Cardiac fibroblast (primary cell): ENCODE results near the gene PRCC.

ENCODE experiments used
- DNase-seq, 2 donors: peaks; one replicate each; pipeline versions ENCODE4 v3.0.0 to v3.0.0-alpha.2; 2010; ENCODE audit warnings: low read depth in 2 of 2
- H3K4me3 ChIP-seq, 2 donors: replicated peaks in 1 of 2; 1 replicate in 1 of 2; 2 replicates in 1 of 2; pipeline ENCODE4 v1.5.1; 2011; ENCODE audit warnings: low read depth in 2 of 2, low read length in 2 of 2, mild to moderate bottlenecking in 2 of 2, moderate library complexity in 1 of 2
- CTCF ChIP-seq: IDR thresholded peaks from one replicate; pipeline ENCODE4 v1.5.1; 2011; ENCODE audit warnings: low read depth, mild to moderate bottlenecking, low read length, inconsistent platforms

PRCC gene

GRCh38 chr1:156849151-156849496 lies 81.8 kb downstream of the PRCC start:
- no peak for TF ChIP-seq CTCF
- no peak overlapping the region for H3K4me3 ChIP-seq
- no peak for DNase-seq
